BLaER1 treated with 17β-estradiol and CSF1 and Interleukin-3, amounts not matched to agents 10 nM and 100 nM (cell line): Measurements from ENCODE around the gene SPOCK1.

Experiments
- H3K27ac ChIP-seq, 11 experiments: shearing (Covaris generic); formaldehyde crosslinking; 2 replicates each; pipeline ENCODE4 v1.8.1; 2022
- H3K27me3 ChIP-seq, 11 experiments: shearing (Covaris generic); formaldehyde crosslinking; 2 replicates each; pipeline ENCODE4 v1.8.1; 2022
- H3K36me3 ChIP-seq, 11 experiments: shearing (Covaris generic); formaldehyde crosslinking; 2 replicates each; pipeline ENCODE4 v1.8.1; 2022
- H3K4me1 ChIP-seq, 10 experiments: shearing (Covaris generic); formaldehyde crosslinking; 2 replicates each; pipeline ENCODE4 v1.8.1; 2022
- H3K4me2 ChIP-seq, 11 experiments: shearing (Covaris generic); formaldehyde crosslinking; 2 replicates each; pipeline ENCODE4 v1.8.1; 2022
- H3K4me3 ChIP-seq, 10 experiments: shearing (Covaris generic); formaldehyde crosslinking; 2 replicates each; pipeline ENCODE4 v1.8.1; 2022
- H3K9ac ChIP-seq, 11 experiments: shearing (Covaris generic); formaldehyde crosslinking; 2 replicates each; pipeline ENCODE4 v1.8.1; 2022
- H3K9me3 ChIP-seq, 11 experiments: shearing (Covaris generic); formaldehyde crosslinking; replicated peaks in 1 of 11; 2 replicates each; pipeline ENCODE4 v1.8.1; 2022
- H4K20me1 ChIP-seq, 11 experiments: shearing (Covaris generic); formaldehyde crosslinking; 2 replicates each; pipeline ENCODE4 v1.8.1; 2022
- Cebpa-rat ChIP-seq, 11 experiments: shearing (Covaris generic); IDR thresholded peaks; 2 replicates each; pipeline ENCODE4 v1.8.1; 2022

SPOCK1 gene

DNA sequence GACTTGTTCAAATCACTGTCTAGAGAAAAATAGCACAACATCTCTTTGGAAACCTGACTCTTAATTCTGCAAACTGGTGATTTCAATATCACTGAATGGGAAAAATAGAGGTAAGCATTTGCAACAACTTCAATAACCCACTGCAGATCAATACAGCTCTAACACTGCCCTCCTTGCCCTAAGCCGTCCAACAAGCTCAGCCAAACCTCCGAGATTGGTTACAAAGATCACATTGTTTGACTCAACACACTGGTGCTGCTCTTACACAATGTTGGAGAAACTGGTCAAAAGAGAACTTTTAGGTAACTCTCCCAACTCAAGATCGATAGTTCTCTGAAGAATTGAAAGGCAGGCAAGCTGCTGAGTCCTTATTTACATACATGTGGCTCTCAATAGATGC lies 150.4 kb downstream of the SPOCK1 start:
- Histone ChIP-seq H4K20me1 (no peaks in the 10 kb centered on the region), H3K27ac (no peak overlapping the region), H3K4me3 (no peak overlapping the region), H3K4me2 (no peak overlapping the region), H3K36me3 (no peaks in the 10 kb centered on the region), H3K4me1 (no peaks in the 10 kb centered on the region), H3K9ac (no peak overlapping the region), H3K27me3 (no peaks in the 10 kb centered on the region), H3K9me3 (no peaks in the 10 kb centered on the region)
- no peak for TF ChIP-seq Cebpa-rat (IDR thresholded peaks at IDR 0.05)

- Histone ChIP-seq H3K27ac (no peak overlapping the region), H3K4me3 (no peak overlapping the region), H3K4me1 (no peaks in the 10 kb centered on the region), H3K9me3 (no peaks in the 10 kb centered on the region), H3K27me3 (no peaks in the 10 kb centered on the region), H3K36me3 (no peaks in the 10 kb centered on the region), H3K9ac (no peak overlapping the region), H4K20me1 (no peaks in the 10 kb centered on the region), H3K4me2 (no peak overlapping the region)
- TF ChIP-seq Cebpa-rat (IDR thresholded peaks at IDR 0.05), result no peak
Measured at GRCh38 chr5:137347865-137348264, 151.3 kb downstream of the SPOCK1 start.

DNA sequence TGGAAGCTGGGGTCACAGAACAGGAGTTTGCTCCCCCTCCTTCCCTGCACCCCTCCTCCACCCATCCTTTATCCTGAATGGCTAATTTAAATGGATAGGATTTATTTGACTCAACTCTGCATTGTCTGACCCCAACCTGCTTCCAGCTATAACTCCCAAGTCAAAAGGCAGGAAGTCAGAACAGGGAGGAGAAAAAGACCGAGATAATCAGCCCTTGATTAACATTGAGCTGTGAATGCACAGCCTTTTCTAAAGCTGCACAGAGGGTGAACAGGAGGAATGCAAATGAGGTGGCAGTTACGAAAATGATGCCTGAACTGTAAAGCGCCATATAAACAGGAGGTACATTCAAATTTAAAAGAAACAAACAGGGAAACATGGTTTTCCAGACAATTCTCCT lies 152.8 kb downstream of the SPOCK1 start:
- Histone ChIP-seq H3K27me3 (no peaks in the 10 kb centered on the region), H3K4me2 (no peak overlapping the region), H4K20me1 (no peaks in the 10 kb centered on the region), H3K9ac (no peak overlapping the region), H3K9me3 (no peaks in the 10 kb centered on the region), H3K4me3 (no peak overlapping the region), H3K4me1 (no peaks in the 10 kb centered on the region), H3K36me3 (no peaks in the 10 kb centered on the region), H3K27ac (no peak overlapping the region)
- TF ChIP-seq Cebpa-rat (IDR thresholded peaks at IDR 0.05), result no peak

DNA sequence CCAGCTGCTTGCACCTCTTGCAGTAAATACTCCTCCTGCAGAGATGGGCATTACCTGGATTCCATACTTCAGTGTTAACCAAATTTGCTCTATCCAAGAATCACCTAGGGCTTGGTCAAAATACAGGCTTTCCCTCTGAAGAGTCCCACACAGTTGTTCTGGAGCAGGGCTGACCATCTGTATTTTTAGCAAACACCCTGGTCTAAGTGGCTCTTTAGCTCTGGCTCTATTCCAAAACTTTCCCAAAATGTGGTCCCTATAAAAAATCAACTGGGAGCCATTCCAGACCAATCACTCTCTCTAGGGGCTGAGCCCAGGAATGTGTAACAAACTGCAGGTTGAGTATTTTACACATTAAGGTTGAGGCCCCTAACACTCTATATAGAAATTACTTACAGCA lies 153.7 kb downstream of the SPOCK1 start:
- Histone ChIP-seq H3K4me2 (no peak overlapping the region), H3K4me3 (no peak overlapping the region), H3K27me3 (no peaks in the 10 kb centered on the region), H3K36me3 (no peaks in the 10 kb centered on the region), H3K27ac (no peak overlapping the region), H3K9me3 (no peaks in the 10 kb centered on the region), H4K20me1 (no peaks in the 10 kb centered on the region), H3K4me1 (no peaks in the 10 kb centered on the region), H3K9ac (no peak overlapping the region)
- no peak for TF ChIP-seq Cebpa-rat (IDR thresholded peaks at IDR 0.05)

DNA sequence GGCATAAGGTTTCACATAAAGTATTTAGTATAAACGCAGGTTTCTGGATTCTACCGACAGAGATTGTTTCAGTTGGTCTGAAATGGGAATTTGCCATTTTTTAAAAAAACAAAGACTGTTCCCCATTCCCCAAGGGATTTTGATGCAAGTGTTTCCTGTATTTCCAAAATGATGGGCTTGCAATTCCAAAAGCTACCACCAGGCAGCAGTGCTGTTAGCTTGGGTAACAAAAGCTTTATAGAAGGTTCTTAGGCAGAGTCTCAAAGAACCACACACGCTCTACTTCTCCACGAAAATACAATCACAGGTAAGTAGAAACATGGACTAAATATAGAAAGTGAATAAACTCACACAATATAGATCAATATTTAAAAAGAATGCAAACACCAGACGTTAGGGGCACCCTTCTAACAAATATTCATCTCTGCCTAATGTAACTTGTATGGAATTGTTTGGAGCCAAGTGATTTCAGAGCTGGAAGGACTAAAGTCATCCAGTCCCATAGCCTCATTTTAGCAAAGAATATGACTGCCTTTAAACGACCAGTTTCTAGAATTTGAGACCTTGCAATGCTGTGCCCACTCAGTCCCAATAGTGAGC lies 154.3 kb downstream of the SPOCK1 start:
- H4K20me1 ChIP-seq, result no peaks in the 10 kb centered on the region
- TF ChIP-seq Cebpa-rat (IDR thresholded peaks at IDR 0.05), result no peak
- no peaks in the 10 kb centered on the region for H3K36me3 ChIP-seq

DNA sequence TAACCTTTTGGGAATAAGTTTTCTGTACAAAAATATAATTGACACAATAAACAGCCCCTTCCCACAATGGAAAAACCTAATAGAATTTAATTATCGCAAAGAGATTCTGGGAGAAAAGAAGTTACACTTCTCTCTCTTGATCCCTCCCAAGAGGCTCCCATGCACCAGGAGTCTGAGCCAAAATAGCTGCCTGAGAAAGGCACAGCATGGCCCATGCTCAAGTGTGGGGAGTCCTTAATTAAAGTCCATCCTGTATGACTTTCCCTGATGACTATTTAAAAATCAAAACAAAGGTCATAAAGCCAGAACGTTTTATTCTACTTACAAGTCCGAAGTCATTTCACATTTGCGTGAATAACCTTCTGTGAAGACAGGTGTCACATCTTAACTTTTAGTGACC lies 155.1 kb downstream of the SPOCK1 start:
- no peak for TF ChIP-seq Cebpa-rat (IDR thresholded peaks at IDR 0.05)
- no peak overlapping the region for H3K4me2 ChIP-seq
- H4K20me1 ChIP-seq, result no peaks in the 10 kb centered on the region
- no peaks in the 10 kb centered on the region for H3K9me3 ChIP-seq
- H3K27ac ChIP-seq, result no peak overlapping the region
- H3K36me3 ChIP-seq, result no peaks in the 10 kb centered on the region
- H3K9ac ChIP-seq, result no peak overlapping the region
- H3K4me1 ChIP-seq, result no peaks in the 10 kb centered on the region
- no peak overlapping the region for H3K4me3 ChIP-seq
- no peaks in the 10 kb centered on the region for H3K27me3 ChIP-seq

More for the DNA sequence above, 154.3 kb downstream of the SPOCK1 start:
- Histone ChIP-seq H3K9ac (no peak overlapping the region), H3K4me1 (no peaks in the 10 kb centered on the region), H3K27me3 (no peaks in the 10 kb centered on the region), H3K4me2 (no peak overlapping the region), H3K4me3 (no peak overlapping the region), H3K27ac (no peak overlapping the region), H3K9me3 (no peaks in the 10 kb centered on the region)

DNA sequence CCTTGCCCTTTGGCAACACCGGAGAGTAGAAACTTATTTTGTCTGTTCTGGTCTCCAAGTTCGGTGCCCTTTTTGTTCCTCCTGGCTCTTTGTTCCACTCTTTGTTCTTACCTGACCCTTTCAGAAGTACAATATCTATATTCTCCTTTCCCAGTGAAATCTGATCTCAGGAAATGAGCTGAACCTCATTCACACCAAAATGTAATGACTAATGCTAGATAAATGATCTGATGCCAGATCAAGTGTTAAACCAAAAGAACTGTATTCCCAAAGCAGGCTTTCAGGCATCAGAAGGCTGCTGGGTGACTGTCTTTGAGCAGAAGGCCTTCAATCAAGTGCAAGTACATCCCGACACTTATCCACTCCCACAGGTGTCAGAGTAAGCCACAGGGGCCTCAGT lies 156.4 kb downstream of the SPOCK1 start:
- Histone ChIP-seq H3K9me3 (no peaks in the 10 kb centered on the region), H3K4me3 (no peak overlapping the region), H3K4me1 (no peaks in the 10 kb centered on the region), H3K27ac (no peak overlapping the region), H3K4me2 (no peak overlapping the region), H3K9ac (no peak overlapping the region), H4K20me1 (no peaks in the 10 kb centered on the region), H3K27me3 (no peaks in the 10 kb centered on the region), H3K36me3 (no peaks in the 10 kb centered on the region)
- no peak for TF ChIP-seq Cebpa-rat (IDR thresholded peaks at IDR 0.05)

DNA sequence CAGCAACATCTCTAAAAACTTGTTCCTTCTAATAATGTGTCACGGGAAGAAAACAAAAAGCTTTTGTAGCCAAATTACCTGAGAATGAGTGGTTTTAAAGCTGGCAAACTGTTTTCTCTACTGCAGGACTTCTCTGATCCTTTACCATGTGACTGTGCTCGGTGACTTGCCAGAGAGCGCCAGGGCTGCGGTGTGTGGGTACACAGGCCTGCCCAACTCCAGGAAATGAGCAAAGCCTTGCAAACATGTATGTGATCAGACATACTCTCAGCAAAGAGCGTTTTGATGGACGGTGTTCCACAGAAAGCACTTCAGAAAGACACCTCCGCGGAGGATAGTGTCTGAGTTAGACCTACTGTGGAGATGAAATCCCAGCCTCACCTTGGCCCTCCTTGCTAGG lies 157.3 kb downstream of the SPOCK1 start:
- Histone ChIP-seq H3K27ac (no peak overlapping the region), H3K36me3 (no peaks in the 10 kb centered on the region), H4K20me1 (no peaks in the 10 kb centered on the region), H3K4me1 (no peaks in the 10 kb centered on the region), H3K4me2 (no peak overlapping the region), H3K27me3 (no peaks in the 10 kb centered on the region), H3K9me3 (no peaks in the 10 kb centered on the region), H3K9ac (no peak overlapping the region), H3K4me3 (no peak overlapping the region)
- TF ChIP-seq Cebpa-rat (IDR thresholded peaks at IDR 0.05), result no peak

DNA sequence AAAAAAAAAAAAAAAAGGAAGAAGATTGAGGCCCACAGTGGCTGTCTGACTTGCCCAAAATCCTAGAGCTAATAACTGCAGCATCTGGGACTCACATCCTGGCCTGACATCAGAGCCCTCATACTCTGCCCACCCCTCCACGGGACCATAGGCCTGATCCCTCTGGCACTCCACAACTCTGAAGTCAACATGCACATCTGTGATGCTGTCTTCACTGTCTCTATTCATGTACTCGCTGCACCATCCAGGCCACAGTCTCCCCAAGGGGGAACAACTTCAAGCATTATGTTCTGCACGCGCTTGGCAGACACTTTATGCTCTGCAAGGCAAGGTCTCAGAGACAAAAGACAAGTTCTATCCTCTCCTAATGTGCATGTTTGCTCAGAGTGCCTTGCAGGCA lies 158.2 kb downstream of the SPOCK1 start:
- Histone ChIP-seq H3K4me2 (no peak overlapping the region), H4K20me1 (no peaks in the 10 kb centered on the region), H3K27me3 (no peaks in the 10 kb centered on the region), H3K9ac (no peak overlapping the region), H3K4me1 (no peaks in the 10 kb centered on the region), H3K4me3 (no peak overlapping the region), H3K36me3 (no peaks in the 10 kb centered on the region), H3K9me3 (no peaks in the 10 kb centered on the region), H3K27ac (no peak overlapping the region)
- TF ChIP-seq Cebpa-rat (IDR thresholded peaks at IDR 0.05), result no peak

DNA sequence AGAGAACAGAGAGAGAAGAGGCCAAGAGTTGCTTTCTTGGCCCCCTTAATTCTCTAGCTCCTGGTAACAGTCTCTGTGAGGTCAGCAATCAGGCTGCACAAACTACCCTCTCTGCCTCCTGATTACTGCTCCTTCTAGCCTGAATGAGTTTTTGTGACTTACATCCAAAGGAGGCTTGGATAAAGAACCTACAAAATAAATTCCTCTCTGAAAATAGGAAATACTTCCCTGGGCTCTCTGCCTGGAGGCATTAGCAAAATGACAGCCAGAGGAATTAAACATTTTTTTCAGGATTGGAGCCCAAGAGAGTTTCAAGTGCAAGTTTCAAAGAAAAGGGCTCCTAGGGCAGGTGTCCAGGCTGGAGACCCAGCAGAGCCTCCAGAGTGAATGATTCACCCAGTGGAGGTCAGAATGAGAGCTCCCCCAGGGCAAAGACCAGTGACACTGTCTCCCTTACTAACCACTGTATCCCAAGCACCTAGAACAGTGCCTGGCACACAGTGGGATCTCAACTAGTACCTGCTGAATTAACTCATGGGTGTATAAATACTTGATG lies 162.5 kb downstream of the SPOCK1 start:
- Histone ChIP-seq H3K27ac (no peak overlapping the region), H3K9ac (no peak overlapping the region), H3K4me3 (no peak overlapping the region), H3K4me2 (no peak overlapping the region), H3K27me3 (no peaks in the 10 kb centered on the region), H4K20me1 (no peaks in the 10 kb centered on the region), H3K4me1 (no peaks in the 10 kb centered on the region), H3K36me3 (no peaks in the 10 kb centered on the region), H3K9me3 (no peaks in the 10 kb centered on the region)
- TF ChIP-seq Cebpa-rat (IDR thresholded peaks at IDR 0.05), result no peak
